ENCODE data around the gene ST6GAL1. TPM values are rescaled to one million over a fixed set of nuclear protein-coding genes. Genes with fewer than 3 reads are reported as not detected.

Gene ST6GAL1
- total RNA-seq, 1 donor from 2014 or later, result 156 TPM

- H3K4me1 Mint-ChIP-seq (ENCODE audit: low read depth, unreplicated experiment), result no peaks in the 10 kb centered on the region
- H3K27ac Mint-ChIP-seq (ENCODE audit: unreplicated experiment), result no peak overlapping the region
- H3K36me3 Mint-ChIP-seq (ENCODE audit: unreplicated experiment), result peaks cover 20% of the 10 kb centered on the region
- no peak overlapping the region for H3K4me3 Mint-ChIP-seq (ENCODE audit: unreplicated experiment)
- TF ChIP-seq CTCF (IDR thresholded peaks at IDR 0.05; ENCODE audit: partially characterized antibody, unreplicated experiment), result no peak
- H3K27me3 Mint-ChIP-seq (ENCODE audit: unreplicated experiment), result peaks cover 2% of the 10 kb centered on the region
- H3K9me3 Mint-ChIP-seq (ENCODE audit: unreplicated experiment), result peaks cover 3% of the 10 kb centered on the region
- DNase-seq, result no peak
These were observed 171.1 kb downstream of the ST6GAL1 start for GRCh38 chr3:187101184-187102072.

- Mint-ChIP-seq H3K36me3 (ENCODE audit: unreplicated experiment) (peaks cover 17% of the 10 kb centered on the region), H3K27ac (ENCODE audit: unreplicated experiment) (no peak overlapping the region), H3K4me3 (ENCODE audit: unreplicated experiment) (no peak overlapping the region), H3K27me3 (ENCODE audit: unreplicated experiment) (peaks cover 2% of the 10 kb centered on the region), H3K4me1 (ENCODE audit: low read depth, unreplicated experiment) (no peaks in the 10 kb centered on the region), H3K9me3 (ENCODE audit: unreplicated experiment) (peaks cover 3% of the 10 kb centered on the region)
- no peak for TF ChIP-seq CTCF (IDR thresholded peaks at IDR 0.05; ENCODE audit: partially characterized antibody, unreplicated experiment)
- no peak for DNase-seq
These were observed 171.8 kb downstream of the ST6GAL1 start for GRCh38 chr3:187102073-187102634.

- no peaks in the 10 kb centered on the region for H3K9me3 Mint-ChIP-seq (ENCODE audit: unreplicated experiment)
- DNase-seq, result no peak
- no peak for TF ChIP-seq CTCF (IDR thresholded peaks at IDR 0.05; ENCODE audit: partially characterized antibody, unreplicated experiment)
- H3K4me3 Mint-ChIP-seq (ENCODE audit: unreplicated experiment), result no peak overlapping the region
- no peak overlapping the region for H3K27ac Mint-ChIP-seq (ENCODE audit: unreplicated experiment)
- H3K4me1 Mint-ChIP-seq (ENCODE audit: low read depth, unreplicated experiment), result no peaks in the 10 kb centered on the region
- peaks cover 7% of the 10 kb centered on the region for H3K36me3 Mint-ChIP-seq (ENCODE audit: unreplicated experiment)
- H3K27me3 Mint-ChIP-seq (ENCODE audit: unreplicated experiment), result peaks cover 2% of the 10 kb centered on the region
These were observed 172.9 kb downstream of the ST6GAL1 start for GRCh38 chr3:187103251-187103650.

GRCh38 chr3:187104342-187104741 lies 174.0 kb downstream of the ST6GAL1 start:
- Mint-ChIP-seq H3K9me3 (ENCODE audit: unreplicated experiment) (no peaks in the 10 kb centered on the region), H3K27me3 (ENCODE audit: unreplicated experiment) (no peaks in the 10 kb centered on the region), H3K27ac (ENCODE audit: unreplicated experiment) (no peak overlapping the region)

More at GRCh38 chr3:187104342-187104741, 174.0 kb downstream of the ST6GAL1 start:
- peaks cover 6% of the 10 kb centered on the region for H3K36me3 Mint-ChIP-seq (ENCODE audit: unreplicated experiment)
- no peak for DNase-seq
- H3K4me3 Mint-ChIP-seq (ENCODE audit: unreplicated experiment), result no peak overlapping the region
- no peaks in the 10 kb centered on the region for H3K4me1 Mint-ChIP-seq (ENCODE audit: low read depth, unreplicated experiment)
- no peak for TF ChIP-seq CTCF (IDR thresholded peaks at IDR 0.05; ENCODE audit: partially characterized antibody, unreplicated experiment)
